ENCODE data around the gene LINS1.

The LINS1 gene

GRCh38 chr15:100602064-100602822, at the start of gene LINS1, which contains the start of gene ASB7:
LINS1 (minus strand) TSS chr15:100602184; CDS start chr15:100580842, 21,342 bp downstream.
ASB7 (plus strand) TSS chr15:100602589; CDS start chr15:100612217, 9,628 bp downstream.
- DNase-seq (ENCODE audit: low read depth): peak; percentile 100

DNA sequence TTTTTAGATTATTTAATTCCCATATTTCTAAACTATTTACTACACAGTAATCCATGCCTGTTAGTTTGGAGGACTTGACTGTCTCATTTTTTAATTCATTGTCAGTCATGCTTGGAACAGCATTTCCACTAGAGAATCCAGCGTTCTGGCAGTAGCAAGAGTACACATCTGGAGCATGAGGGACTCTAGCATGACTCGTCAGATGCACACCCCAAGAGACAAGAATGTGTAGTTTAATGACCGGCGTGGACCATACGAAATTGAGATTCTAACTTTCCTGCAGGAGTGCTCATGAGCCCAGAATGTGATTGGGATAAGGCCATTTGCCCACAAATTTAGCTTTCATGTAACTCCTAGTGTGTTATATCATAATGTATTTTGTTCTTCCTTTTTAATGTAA, 49.3 kb upstream of the LINS1 start:
- no peak for DNase-seq (ENCODE audit: low read depth)

- DNase-seq (ENCODE audit: low read depth): no peak
Observed at GRCh38 chr15:100650685-100651084, 48.7 kb upstream of the LINS1 start.

DNA sequence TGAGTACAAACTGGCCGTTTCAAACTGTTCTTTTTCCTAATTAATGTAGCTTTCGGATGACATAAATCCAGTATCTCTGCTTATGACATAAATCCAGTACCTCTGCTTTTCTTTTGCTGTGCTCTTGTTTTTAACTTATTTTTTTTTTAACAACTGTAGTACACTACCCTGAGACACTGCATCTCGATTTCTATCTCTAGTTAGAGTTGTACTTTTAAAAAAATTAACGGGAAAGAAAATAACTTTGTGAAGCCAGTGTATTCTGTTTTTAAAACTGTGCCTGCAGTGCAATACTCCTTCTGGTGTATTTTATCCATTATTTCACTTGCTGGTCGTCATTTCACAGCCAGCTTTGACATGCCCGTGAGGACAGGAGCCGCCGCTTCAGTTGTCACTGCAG, 47.0 kb upstream of the LINS1 start:
- no peak for DNase-seq (ENCODE audit: low read depth)

GRCh38 chr15:100645671-100646070, 43.7 kb upstream of the LINS1 start:
- no peak for DNase-seq (ENCODE audit: low read depth)

DNA sequence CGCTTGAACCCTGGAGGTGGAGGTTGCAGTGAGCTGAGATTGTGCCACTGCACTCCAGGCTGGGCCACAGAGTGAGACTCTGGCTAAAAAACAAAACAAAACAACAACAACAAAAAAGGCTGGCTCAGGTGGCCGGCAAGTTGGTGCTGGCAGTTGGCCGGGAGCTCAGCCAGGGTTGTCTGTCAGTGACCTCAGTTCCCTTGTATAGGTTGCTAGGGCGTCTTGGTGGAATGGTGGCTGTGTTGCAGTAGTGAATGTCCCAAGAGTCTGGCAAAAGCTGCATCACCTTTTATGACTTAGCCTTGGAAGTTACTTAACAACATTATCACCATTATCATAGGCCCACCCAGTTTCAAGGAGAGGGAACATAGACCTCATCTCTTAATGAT, 41.0 kb upstream of the LINS1 start:
- no peak for DNase-seq (ENCODE audit: low read depth)

- no peak for DNase-seq (ENCODE audit: low read depth)
Observed at GRCh38 chr15:100642213-100642949, 40.4 kb upstream of the LINS1 start.

- no peak for DNase-seq (ENCODE audit: low read depth)
Observed at GRCh38 chr15:100638177-100638730, 36.3 kb upstream of the LINS1 start.

DNA sequence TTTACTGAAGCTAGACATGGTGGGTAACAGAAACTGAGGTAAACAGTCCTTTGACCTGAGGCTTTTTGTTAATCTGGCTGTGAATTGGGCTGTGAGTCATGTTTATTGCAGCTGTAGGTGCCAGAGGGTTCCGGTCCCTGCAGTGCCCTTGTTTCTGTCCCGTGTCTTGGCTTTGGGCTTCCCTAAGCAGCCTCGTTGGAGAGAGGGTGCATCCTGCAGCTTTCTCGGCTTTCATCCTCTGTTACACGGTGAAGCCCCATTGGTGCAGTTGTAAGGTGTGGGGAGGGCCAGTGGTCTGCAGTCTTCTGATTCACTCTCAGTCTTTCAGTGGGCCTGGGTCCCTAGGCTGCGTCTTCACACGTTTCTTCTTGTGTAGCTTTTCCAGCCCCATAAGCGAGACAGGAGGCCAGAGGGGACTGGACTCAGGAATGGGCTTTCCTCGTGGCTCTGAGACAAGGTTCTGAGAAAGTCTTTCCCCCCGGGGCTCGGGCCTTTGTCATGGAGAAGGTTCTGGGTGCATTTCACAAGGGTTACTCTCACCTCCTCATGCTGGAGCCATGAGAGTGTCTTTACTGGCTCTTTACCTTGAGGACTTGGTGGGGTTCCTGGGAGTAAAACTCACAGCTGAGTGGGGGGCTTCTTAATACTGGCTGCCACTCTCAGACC, 33.6 kb upstream of the LINS1 start:
- no peak for DNase-seq (ENCODE audit: low read depth)

DNA sequence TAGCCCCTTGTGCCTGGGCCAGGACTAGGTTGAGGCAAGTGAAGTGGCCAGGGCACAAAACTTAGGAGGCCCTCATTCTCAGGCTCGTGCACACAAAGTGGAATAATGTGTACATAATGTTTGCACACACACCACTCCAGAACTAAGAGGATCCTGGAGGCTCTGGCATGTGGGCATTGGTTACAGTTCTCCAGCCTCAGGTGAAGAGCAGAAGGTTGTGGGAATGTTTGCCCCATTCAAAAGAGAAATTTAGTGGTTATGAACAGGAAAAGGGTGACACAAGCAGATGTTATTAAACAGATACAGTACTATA, 31.7 kb upstream of the LINS1 start:
- DNase-seq (ENCODE audit: low read depth): no peak

DNA sequence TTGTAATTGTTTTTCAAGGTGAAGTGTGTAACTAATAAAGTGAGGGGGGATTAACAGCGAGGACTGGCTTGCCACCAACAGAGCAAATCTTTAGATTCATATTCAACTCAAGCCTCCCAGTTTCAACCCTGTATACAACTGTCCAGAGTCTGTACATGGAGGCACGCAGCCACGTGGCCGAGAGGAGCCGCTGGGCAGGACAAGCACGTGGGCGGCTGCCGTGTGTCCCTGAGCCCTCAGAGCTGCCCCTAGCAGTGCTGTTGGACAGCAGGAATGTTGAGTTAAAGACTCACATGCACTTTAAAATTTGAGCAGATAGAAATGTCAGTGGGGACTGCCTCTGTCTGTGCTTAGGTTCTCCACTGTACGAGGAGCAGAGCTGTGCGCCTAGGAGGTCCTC, 29.8 kb upstream of the LINS1 start:
- no peak for DNase-seq (ENCODE audit: low read depth)

- peak; percentile 10 for DNase-seq (ENCODE audit: low read depth)
Observed at GRCh38 chr15:100628746-100629145, 26.8 kb upstream of the LINS1 start.

DNA sequence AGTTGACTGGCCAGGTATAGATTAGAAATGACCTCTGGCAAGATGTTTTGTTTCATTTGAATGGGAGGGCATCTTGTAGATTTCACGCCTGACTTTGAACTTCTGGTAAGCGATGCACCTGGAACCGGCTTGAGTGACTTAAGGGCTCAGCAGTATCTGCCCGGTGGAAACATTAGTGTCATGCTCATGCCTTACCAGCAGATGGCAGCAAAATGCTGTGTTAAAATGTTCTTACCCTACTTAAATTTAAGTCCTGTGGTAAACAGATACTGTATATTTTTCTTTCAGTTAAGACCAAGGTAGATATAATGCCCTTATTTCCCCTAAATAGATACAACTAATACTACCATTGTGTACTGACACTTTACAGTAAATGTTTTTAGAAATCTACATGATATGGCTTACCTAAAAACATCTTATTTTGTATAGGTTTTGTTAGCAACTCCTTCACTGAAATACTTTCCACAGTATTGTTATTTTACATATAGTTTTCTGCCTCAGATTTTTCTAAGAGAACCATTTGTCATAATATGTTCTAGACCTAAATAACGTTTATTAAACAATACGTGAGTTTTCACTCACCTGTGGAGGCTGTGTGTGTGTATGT, 25.9 kb upstream of the LINS1 start:
- DNase-seq (ENCODE audit: low read depth): peak; percentile 75

DNA sequence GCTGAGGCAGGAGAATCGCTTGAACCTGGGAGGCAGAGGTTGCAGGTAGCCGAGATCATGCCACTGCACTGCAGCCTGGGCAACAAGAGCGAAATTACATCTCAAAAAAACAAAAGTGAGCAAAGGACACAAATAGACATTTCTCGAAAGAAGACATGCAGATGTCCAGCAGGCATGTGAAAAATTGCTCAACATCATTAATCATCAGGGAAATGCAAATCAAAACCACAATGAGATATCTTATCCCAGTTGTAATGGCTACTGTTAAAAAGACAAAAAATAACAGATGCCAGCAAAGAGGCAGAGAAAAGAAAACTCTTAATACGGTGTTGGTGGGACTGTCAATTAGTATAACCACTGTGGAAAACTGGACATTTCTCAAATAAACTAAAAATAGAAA, 21.3 kb upstream of the LINS1 start:
- peak; percentile 34 for DNase-seq (ENCODE audit: low read depth)

DNA sequence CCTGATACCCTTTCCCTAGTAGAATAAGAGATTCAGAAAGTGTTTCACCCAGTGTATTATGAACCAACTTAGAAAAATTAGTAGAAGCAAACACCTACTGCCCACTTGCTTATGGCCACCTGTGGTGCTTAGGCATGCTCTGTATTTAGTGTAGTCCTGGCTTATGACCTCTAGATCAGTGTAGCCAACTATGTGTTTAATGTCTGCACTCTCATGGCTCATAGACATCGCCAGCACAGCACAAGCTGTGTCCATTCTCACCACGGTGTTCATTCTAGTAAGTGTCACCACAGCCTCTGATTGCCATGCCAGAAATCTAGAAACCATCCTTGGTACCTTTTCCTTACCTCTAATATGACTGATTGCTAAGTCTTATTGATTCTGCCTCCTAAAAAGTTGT, 14.7 kb upstream of the LINS1 start:
- DNase-seq (ENCODE audit: low read depth): no peak

DNA sequence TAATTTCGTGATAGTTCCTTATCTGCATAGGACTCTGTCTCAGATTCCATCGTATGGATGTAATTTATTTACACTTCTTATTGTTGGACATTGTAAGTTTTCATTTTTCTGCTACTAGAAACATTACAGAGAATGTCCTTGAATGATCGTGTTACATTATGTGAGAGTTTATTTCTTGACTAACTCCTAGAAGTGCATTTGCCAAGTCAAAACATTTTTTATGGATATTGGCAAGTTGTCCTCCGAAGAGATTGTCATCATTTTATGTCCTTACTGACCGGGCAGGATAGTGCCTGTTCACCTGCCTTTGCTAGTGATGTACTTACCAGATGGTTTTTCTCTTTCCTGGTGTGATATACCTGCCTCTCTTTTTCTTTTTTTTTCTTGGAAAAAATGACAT, 13.8 kb upstream of the LINS1 start:
- no peak for DNase-seq (ENCODE audit: low read depth)

DNA sequence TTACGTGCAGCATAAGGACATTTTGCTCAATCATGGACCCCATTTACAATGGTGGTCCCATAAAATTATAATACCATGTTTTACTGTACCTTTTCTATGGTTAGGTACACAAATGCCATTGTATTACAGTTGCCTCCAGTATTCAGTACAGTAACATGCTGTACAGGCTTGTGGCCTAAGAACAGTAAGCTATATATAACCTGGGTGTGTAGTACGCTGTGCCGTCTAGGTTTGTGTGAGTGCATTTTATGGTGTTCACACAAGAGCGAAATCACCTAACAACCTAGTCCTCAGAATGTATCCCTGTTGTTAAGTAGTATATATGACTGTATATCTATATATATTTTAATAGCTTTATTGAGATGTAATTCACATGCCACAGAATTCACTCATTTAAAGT, 12.9 kb upstream of the LINS1 start:
- no peak for DNase-seq (ENCODE audit: low read depth)

DNA sequence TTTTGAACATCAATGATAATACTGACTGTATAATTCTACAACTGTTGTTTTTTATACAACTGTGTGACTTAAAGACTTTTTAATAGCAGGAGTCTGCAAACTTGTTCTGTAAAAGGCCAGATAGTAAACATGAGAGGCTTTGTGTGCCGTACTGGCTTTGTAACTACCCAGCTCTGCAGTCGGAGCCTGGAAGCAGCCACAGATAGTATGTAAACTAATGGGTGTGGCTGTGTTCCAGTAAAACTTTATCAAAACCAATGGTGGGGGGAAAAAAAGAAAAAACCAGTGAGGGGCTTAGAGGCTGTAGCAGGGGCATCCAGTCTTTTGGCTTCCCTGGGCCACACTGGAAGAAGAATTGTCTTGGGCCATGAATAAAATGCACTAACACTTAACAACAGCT, 12.4 kb upstream of the LINS1 start:
- no peak for DNase-seq (ENCODE audit: low read depth)

- DNase-seq (ENCODE audit: low read depth): no peak
Observed at GRCh38 chr15:100613208-100613607, 11.2 kb upstream of the LINS1 start.

DNA sequence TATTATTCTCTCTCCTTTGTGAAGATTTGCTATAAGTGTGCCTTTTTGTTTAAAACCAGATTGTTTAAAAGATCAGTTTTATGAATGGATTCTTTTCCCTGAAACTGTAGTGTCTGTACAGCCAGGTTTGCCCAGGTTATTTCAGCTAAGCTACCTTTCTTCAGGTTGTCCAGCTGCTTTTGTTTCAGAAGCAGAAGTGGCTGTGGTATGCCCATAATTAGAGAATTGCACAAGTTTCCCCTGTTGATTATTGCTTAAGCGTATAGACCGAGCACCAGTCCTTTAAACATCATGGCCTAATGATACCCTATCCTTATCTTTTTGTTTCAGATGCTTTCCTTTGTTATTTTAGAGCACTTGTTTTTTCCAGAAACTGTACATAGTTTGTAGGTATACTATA, 10.6 kb upstream of the LINS1 start:
- no peak for DNase-seq (ENCODE audit: low read depth)

DNA sequence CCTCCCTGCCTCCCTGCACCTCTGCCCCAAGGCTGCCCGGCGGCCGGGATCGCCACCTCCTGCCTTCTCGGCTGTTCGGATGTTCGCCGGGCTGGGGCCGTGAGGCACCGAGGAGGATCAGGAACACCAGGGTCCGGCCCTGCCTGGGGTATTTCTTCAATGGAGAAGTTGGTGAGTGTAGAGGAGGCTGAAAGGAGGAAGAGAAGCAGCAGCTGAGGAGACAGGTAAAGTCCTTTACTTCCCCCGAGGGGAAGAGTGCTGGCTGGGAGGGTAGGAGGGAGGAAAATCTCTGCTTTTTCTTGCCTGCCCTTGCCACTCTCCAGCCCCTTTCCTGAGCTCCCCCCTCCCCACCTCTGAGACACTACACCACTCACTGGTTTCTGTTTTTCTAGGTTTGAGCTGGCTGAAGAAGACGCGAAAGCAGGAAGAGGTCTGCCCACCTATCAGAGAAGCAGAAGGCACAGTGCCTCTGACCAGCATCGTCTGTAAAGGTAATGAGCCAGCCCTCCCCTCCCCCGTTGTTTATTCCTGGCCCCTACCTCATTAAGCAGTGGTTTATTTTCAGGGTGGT, 924 bp upstream of the LINS1 start:
- DNase-seq (ENCODE audit: low read depth): no peak

DNA sequence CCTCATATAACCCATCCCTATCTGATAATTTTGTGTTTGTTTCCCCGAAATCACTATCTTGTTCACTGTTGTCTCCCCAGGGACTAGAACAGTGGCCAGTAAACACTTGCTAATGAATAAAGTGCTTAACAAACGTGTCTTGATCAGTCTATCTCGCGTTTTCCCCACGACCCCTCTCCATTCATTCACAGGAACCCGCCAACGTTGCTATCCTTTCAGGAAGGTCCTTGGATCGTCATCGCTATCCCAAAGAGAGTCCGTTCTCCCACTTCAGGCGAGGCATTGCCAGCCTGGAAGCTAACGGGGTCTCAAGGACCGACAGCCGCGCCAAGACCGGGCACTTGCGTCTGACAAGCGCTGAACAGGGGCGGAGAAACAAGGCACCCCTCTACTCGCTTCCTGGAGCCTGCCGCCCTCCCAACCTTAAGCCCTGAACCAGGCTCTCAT, 344 bp downstream of the LINS1 start:
- DNase-seq (ENCODE audit: low read depth): no peak

Measured in fibroblast of the conjunctiva (primary cell).